SW 1271 (cell line): ENCODE measurements around the gene MYO1G.
"Not testable (repeated sequence)": the region's sequence is repeated elsewhere in the genome, so short reads cannot be mapped to it uniquely, and the experiment has no call there.

Experiments used
- DNase-seq, 2 experiments: peaks; one replicate each; lab custom pipeline; 2025; lab: John Stamatoyannopoulos, UW

The MYO1G gene

DNA sequence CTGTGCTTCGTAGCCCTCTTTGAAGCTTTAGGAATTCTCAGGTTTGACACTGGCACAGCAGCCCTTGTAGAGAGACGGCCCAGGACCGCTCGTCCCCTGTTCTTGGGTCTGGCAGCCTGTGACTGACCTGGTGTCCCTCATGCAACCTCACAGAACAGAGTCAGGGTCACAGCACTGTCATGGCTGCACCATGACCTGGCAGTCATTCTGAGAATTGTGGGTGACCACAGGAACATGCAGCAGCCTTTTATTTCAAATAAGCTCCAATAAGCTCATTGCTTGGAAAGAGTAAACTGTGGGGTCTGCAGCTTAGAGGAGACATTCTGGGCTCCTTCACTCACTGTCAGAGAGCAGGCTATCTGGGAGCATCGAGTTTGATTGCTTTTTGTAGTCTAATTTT, 42.5 kb downstream of the MYO1G start:
- no peak for DNase-seq

DNA sequence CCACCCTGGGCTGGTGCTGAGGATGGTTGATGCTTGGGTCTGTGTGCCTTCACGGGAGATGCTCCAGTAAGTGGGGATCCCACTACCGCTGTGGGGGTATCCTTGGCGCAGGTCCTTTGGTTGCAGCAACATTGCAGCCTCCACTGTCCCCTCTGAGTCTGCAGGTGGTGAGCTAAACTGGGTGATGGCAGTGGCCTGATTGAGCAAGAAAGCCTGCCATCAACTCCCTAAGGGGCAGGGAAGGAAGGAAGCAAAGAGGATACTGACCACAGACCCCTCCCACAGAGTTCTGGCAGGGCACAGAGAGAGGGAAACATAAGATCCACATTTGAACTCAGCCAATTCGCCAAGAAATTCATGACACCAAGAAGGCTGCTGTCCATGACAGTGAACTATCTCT, 43.2 kb downstream of the MYO1G start:
- no peak for DNase-seq

DNA sequence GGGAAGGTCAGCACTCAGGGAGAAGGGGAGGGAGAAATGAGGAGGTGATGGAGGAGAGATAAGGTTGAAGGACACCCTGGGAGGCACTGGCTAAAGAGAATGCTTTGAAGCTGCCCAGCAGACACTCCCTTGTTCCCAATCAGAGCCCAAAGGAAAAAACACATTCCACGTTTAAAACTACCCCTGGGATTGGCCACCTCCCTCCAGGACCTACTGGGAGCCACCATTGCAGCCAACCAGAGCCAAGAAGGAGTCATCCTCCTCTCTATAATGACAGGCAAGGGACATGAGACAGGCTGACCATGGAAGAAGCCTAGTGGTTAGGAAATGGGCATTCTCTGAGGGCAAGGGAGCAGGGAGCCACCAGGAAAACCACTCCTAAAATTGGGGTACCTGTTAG, 43.8 kb downstream of the MYO1G start:
- no peak for DNase-seq

- DNase-seq, result not testable (repeated sequence)
Observed at GRCh38 chr7:44934510-44934909, 44.3 kb downstream of the MYO1G start.

GRCh38 chr7:44930921-44931320, 47.9 kb downstream of the MYO1G start:
- DNase-seq, result no peak

- no peak for DNase-seq
Observed at GRCh38 chr7:44922351-44922694, 56.5 kb downstream of the MYO1G start.

DNA sequence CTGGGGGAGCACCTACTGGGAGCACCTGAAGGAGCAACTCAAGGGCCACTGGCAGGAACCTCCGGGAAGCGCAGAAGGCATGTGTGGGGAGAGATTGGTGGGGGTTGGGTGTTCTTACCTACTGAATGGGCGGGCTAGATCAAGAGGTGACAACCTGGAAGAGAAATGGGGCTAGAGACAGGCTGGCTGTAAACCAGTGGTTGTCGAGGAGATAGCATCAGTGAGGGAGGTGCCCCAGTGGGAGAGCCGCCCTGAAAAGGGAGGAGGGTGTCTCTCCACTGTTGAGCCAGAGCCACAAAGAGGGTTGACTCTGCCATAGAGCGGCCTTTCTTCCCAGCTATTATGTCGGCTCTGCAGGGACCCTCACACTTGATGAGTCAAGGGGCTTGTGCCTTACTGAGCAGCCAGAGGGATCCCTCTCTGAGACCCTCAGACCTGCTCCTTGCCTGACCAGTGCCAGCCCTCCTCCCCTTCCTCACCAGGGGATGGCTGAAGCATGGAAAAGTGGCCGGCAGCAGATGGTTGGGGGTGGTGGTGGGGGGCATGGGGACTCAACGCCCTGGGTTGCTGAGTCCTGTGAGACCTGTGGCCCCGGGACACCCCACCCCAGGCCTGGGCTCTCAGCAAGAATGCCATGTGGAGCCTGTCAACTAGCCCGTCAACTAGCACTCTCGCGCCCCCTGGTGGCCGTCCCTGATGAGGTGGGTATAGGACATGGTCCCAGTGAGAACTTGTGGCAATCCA, 57.0 kb downstream of the MYO1G start:
- DNase-seq, result peak in 1 of 2 experiments; percentile 58

DNA sequence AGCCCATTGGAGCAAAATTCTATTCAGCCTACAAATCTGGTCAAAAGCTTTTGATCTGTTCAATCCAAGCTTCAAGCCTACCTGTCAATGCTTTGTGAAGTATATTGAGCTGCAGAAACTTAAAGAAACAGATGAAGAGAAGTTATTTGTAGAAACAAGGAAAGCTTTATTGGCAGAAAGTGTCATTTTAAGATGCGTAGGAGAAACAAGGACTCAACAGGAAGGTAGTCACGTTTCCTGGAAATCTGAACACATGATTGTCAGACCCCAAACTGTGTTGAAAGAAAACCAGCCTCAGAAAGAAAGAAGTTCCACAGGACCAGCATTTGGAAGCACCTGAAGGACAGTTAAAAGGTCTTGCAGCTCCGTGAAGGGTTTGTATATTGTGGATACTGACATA, 58.7 kb downstream of the MYO1G start:
- no peak for DNase-seq

GRCh38 chr7:44918029-44918428, 60.8 kb downstream of the MYO1G start:
- no peak for DNase-seq

DNA sequence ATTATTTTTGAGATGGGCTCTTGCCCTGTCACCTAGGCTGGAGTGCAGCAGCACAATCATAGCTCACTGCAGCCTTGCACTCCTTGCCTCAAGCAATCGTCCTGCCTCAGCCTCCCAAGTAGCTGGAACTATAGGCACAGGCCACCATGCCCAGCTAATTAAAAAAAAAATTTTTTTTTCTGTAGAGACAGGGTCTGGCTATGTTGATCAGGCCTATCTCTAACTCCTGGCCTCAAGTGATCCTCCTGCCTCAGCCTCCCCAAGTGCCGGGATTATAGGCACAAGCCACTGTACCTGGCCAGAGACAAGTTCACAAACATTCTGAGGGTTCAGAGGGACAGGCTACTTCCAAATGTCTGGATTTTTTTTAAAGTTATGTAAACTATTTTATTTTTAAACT, 61.4 kb downstream of the MYO1G start:
- no peak for DNase-seq

DNA sequence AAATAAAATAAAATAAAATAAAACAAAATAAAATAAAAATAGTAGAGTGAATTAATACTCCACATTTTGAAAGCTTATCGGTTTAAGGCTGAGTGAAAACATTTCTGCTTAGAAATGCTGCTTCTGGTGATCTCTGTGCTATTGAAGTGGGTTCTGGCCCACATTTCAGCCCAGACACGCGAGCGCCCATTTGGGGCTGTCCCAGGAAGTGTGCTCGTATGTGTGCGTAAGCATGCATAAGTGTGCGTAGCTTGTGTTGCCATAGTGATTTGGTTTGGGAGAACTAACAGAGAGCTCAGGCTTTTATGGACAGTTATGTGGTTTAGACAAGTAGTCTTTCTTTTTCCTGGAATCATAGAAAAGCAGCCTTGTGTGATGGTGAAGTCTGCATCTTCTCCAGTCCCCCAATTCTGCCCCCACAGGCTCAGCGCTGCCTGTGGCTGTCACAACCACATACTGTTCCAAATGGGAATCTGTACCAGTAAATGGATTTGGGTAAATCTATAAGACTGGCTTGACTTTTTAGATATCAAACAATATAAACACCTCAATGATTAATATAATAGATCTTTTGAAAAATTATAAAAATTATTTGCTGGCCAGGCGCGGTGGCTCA, 63.7 kb downstream of the MYO1G start:
- DNase-seq, result no peak

GRCh38 chr7:44912775-44913347, 66.0 kb downstream of the MYO1G start:
- DNase-seq, result no peak
